Activated CD4-positive, alpha-beta T cell treated with anti-CD3 and anti-CD28 coated beads, Interleukin-10, Interleukin-2, amounts not matched to agents 100 ng/mL and 50 ng/mL, durations not matched to agents 16 hours and 8 hours (primary cell): ENCODE measurements around the gene PKP1.

Experiments used
- DNase-seq: peaks from one replicate; pipeline ENCODE4 v3.0.0-alpha.2; 2020

Gene PKP1

DNA sequence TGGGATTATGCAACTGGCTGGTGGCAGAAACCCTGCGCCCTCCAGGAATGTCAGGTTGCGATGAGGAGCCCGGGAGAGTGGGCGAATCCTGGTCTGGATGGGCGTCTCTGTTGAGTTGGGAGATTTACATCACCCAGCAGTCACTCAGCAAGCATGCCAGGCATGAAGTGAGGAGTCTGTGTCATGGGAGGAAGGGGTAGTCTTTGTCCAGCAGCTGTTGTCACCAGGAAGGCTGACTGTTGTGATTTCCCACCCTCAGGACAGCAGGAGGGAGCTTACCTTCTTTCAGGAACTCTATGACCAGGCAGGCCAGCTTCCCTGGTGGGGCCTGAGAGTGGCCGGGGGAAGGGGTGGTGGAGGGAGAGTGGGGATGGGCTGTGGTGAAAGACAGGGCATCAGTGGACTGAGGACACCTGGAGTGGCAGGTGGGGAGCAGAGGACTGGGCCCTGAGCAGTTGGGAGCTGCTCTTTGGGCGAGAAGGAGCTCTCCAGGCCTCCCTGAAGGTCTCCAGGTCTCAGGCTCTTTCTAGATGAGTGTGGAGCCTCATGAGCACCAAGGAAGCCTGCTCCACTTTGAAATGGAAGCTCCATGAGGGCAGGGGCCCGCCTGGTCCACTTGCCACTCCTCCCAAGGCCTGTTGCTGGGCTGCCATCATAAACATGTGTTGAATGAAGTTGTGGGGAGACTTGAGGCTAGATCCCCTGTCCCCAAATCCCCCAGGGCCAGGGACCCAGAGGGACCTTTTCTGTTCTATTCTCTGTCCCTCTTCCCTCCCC lies 21.3 kb upstream of the PKP1 start:
- DNase-seq = no peak

DNA sequence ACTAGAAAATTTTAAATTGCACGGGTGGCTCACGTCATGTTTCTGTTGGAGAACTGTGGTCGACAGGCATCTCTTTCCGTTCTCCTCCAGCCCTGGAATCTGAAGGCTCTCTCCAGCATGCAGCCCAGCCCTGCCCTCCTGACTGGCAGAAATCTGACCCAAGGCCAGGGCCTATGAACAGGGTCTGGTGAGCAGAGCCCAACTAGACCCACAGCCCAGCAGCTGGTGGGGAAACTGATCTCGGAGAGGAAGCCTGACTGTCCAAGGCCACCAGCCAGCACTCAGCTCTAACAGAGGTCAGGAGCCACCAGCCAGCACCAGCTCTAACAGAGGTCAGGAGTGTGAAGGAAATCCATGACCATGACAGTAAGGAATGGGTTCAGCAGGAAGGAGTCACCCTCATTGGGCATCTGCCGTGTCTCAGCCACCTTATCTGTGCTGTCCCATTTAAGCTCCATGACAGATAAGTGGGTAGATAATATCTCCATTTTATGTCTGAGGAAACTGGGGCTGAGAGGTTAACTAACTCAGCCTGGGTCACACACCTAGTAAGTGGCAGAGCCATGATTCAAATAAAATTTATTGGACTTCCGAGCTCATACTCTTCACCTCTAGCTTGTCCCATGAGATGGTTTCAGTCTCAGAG lies 20.2 kb upstream of the PKP1 start:
- DNase-seq = no peak

DNA sequence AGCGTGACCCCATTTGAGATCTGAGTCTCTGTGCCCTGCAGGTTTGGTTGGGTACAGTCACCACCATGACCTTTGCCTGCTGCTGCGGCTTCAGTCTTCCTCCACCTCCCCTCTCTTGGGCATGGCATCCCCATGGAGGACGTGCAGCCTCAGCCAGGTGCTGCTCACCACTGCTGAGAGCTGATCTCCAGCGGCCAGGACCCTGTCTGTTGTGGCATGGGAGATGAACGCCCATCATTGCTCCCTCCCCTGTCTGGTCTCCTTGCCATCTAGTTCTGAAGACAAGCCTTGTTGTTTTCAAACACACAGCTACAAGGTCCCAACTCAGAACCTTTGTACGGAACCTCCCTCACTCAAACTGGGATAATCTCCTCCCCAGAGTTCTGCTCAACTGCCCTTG lies 19.2 kb upstream of the PKP1 start:
- DNase-seq = no peak

DNA sequence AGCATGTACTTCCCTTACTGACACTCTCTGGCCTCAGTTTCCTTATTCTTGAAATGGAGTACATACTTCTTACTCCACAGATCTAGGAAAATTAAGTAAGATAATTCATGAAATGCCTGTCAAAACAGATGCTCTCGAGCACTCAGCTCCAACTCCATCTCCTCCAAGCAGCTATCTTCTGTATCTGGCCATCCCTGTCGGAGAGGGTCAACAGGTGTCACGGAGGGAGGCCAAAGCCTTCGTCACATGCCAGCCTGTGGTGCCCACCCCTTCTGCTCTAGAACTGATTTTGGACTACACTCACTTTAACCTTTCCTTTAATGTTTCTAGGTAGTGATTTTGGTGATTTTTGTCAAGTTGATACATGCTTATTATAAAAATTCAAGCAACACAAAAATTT lies 18.8 kb upstream of the PKP1 start:
- DNase-seq = no peak

DNA sequence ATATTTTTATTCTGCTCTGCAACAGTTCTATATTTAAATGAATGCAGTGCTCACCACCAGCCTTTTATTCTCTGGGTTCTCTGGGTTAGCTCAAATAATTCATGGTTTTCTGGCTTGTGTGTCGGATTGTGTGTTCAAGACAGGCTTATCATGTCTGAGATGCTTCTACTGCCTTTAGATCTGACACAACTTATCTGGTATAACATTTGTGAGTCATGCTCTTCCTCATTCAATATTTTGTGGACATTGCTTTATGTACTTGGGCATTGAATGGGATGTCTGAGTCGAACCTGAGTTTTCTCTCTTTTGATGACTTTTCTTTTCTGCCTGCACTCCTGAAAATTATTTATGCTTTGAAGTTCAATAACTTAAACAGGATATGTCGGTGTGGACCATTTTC lies 17.6 kb upstream of the PKP1 start:
- no peak for DNase-seq

DNA sequence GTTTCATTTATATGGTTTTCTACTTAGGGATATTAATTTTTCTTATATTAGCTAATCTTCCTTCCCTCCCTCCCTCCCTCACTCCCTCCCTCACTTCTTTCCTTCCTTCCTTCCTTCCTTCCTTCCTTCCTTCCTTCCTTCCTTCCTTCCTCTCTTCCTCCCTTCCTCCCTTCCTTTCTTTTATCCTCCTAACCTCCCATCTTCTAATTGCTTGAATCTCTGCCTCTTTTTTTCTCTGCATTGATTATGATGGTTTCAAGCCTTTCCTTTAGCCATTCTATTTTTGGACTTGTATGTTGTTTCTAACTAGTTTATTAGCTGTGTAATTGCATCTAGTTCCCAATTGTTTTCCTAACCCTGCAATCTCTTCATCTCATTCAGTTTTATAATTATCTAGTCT lies 17.0 kb upstream of the PKP1 start:
- no peak for DNase-seq

DNA sequence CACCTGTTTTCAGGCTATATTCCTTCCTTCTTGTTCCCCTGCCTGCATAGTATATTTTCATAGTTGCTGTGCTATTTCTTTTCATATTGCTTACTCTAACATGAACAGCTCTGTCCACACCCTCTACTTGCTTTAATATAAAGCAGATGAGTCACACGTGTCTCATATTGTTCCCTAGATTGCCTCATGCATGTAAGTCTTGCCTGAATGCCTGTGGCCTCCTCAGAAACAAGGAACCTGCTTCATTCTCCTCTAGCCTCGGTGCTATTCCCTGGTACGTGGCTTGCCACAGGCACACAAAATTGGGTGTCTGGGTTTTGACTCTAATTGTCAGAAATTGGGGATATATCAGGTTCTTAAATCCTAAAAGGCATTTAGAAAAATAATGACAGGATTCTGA lies 16.5 kb upstream of the PKP1 start:
- no peak for DNase-seq

DNA sequence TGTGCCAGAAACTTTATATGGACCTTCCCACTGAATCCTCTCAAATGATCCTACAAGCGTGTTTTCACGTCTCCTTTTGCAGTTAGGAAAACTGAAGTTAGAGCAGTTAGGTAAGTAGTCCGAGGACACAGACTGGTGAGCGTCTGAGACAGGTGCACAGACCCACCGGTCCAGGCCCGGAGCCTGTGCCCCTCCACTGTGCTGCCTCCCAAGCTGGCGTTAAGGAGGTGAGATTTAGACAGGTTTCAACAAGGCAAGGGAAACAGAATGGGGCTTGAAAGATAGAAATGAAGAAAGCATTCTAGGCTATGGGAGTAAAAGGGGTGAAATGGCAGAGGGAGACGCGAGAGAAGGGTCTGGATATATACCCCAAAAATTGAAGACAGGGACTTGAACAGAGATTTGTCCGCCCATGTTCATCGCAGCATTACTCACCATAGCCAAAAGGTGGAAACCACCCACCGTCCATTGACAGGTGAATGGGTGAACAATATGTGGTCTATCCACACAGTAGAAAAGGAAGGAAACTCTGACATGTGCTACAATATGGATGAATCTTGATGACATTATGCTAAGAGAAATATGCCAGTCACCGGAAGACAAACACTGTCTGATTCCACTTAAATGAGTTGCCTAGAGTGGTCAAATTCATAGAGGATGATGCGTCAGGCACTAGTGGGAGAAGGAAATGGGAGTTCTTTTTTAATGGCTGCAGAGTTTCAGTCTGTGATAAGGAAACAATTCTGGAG lies 15.7 kb upstream of the PKP1 start:
- DNase-seq = no peak

DNA sequence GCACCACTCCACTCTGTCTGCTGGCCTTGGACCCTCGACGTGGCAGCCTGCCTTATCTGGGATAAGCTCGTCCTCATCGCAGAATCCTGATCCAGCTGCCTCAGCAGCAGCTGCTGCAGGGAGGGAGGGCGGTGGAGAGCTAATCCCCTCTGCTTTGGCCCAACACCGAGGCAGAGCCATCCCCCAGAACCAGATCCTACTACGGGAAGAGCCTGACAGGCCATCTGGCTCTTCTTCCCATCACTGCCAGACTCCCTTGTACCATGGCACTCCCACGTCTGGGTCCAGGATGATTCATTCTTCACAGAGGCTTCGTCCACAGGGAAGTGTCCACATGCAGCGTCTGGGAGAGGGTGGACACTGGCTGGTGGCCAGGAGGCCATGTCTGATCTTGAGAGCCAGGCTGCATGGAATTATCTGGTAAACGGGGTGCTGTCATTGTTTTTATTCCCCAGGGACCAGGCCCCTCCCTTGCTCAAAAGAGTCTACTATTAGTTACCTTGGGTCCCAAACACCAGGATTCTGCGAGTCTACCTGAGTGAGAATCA lies 14.6 kb upstream of the PKP1 start:
- DNase-seq = no peak

DNA sequence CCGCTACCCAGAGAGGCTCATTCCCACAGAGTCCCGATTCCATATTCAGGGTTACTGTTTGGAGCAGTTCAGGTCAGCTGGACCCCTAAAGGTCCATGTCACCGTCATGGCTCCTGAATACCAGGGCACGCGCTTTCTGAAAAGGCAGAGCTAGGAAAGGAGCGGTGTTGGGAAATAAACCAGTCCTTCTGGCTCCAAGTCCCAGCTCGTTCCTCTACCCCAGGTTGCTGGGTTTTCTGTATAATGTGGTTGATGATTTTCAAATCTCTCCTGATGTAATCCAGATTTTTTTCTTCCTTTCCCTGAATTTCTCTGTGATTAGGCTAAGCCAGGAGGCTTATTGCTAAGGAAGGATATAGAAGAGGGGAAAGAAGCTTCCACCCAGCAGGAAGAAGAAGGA lies 14.0 kb upstream of the PKP1 start:
- no peak for DNase-seq

DNA sequence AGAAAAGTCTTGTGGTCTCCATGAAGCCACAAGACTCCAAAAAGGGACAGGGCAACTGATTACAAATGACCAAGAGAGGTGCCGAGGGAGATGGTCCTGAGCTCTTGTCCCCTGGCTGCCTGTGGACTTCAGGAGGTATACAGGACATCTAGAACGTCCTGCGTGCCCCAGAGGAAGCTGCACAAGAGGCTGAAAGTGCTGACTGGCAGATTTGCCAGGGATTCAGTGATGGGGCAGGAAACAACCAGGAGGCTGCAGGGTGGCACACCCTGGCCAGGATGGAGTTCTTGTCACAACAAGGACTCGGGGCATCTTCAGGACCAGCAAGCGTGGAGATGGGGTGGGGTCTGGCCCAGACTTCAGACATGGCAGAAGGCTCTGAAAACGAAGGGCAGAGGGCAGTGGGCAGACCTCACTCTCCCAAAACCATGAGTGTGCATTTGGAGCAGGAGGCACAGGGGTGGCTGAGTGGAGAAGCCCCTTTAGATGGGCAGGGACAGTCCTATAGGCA lies 13.4 kb upstream of the PKP1 start:
- no peak for DNase-seq

DNA sequence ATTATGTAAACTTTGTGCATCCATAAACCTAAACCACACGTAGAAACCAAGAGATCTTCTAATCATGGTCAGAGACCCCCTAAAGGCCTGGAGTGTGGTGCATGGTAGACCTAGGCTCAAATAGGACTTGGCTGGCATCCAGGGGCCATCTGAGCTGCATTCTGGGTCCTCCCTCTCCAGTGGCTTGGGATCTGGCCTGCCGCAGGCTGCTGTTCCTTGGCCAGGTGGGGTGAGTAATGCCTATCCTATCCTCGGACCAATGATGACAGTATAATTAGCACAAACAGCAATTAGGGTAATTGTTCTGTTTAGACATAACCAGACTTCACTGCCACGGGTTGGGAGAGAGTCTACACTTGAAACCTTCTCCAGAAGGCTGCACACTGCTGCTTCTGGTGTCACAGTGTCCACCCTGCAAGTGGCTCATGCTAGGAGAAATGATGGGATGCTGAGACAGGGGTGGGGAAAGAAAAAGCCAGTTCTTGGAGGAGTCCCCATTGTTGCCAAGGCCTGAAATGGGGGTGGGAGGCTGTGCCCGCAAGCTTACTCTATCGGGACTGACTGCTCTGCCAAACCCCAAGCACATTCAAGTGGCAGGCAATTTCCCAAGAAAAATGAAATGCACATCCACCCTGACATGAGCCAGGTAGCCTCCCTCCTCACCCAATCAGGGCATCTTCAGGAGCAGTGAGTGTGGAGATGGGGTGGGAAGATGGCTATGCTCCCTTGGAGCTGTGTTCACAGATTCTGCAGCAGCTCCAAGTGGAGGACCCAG lies 12.5 kb upstream of the PKP1 start:
- DNase-seq = no peak

DNA sequence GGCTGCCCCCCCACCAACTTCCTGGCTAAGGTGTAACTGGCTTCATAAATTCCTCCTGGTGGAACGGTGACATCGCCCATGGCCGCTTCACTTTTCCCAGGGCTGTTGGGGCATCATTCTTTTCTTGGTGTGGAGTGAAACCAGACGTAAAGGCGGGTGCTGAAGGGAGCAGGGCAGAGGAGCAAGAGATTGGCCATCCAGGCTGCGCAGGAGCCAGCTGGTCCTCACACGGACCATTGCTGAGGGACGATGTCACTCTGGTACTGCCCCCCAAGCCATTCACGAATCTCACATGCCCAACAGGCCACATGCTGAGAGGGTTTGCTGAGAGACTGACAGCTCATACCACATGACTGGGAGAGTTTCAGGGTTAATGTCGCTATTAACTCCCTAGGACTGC lies 10.5 kb upstream of the PKP1 start:
- no peak for DNase-seq

DNA sequence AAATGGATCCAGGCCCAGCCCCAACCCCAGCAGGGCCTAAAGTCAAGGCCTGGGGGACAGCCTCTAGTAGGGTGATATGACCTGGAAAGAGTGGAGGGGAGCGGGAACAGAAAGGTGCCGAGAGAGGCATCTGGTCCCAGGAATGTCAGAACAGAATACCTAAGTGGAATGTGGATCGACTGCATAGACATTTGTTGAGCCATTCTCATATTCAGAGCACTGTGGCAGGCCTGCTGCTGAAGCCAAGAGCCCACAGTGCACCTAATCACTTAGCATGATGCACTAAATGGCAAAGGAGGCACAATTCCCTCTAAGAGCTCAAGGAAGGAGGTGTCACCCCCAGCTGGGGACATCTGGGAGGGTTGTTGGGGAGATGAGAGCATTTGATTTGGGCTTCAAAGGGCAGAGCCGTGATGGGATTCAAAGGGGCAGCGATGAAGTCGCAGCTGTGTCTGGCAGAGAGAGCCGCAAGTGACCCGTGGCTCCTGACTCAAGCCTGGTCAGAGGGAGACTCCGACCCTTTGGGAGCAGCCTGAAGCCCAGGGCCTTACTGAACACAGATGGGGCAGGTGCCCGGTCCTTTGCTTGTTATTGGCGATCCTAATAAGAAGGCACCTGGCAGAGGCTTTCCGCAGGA lies 8.6 kb upstream of the PKP1 start:
- no peak for DNase-seq

DNA sequence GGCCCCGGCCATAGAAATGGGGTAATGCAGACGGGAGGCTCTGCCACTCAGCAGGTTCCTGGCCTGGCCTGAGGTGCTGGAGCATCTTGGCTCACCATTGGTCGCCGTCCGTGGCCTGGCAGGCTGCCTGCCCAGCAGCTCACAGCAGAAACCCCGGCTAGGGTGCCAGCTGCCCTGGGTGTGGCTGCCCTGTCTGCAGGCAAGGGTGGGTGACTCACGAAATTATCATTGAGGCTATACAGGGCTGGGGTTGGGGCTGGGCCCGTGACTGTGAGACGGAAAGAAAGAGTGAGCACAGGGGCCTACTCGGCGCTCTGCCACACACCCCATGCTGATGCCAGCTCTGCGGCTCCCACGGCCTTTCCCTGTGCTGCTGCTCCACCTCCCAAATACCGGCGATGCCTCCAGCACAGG lies 8.0 kb upstream of the PKP1 start:
- no peak for DNase-seq

DNA sequence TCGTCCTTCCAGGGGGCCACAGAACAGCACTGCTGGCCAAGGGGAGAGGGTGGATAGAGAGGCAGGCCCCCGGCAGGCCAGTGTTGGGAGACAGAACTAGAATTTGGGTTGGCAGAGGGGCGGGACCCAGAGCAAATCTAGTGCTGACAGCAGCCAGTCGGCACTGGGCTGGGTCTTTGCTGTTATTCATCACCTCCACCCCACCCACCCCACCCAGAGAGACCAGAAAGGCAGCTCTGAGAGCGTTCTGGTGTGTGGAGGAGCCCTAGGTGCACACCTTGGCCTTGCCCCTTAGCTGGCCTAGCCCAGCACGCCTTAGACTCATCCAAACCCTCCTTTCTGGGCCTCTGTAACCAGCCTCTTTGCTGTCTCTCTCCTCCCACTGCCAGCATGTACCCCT lies 6.4 kb upstream of the PKP1 start:
- no peak for DNase-seq

DNA sequence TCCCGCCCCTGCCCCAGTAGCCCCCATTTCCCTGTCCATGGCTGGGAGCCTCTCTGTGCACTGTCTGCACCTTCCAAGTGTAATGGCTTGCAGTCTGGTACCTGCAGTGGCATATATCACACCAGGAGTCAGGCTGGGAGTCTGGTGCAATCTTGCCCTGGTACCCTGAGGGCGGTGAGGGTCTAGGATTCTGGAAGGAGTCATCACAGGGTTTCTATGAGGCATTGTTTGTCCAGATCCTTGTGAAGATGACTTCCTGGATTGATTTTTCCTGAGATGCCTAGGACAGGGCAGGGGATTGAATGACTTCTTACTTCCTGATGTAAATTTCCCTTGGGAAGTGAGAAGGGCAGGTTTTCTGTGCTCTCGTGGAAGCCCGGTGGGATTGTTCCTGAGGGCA lies 5.9 kb upstream of the PKP1 start:
- no peak for DNase-seq

DNA sequence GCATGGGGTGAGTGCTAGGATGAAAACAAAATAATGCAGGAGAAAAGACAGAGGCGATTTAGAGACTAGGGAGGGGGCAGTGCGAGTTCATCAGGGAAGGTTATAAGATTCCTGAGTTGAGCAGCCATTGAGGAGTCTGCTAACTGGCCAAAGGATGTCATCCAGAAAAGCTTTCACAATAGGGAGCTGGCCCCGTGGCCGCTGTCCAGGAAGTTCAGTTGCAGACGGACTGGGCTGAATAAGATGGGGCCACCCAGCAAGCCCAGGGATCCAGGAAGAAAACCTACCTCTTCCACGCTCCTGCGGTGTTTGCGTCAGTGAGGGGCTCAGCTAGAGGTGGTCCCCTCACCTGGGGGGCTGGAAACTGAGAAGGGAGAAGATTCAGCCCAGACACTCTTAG lies 4.0 kb upstream of the PKP1 start:
- no peak for DNase-seq

DNA sequence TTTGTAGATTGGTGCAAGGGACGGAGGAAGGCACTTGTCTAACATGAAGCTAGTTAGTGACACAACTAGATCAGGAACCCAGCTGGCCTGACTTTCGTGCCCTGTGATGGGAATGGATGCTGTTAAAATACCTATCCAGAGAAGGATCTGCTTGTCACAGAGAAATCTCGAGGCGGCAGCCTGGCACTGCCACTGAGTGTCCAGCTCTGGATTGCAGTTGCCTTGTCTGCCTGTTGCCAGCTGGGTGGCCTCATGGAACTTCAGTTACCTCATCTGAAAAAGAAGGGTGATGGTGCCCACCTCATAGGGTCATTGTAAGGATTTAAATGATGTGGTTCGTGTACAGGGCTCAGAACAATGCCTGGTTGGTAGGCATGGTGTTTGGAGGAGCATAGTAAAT lies 2.4 kb upstream of the PKP1 start:
- no peak for DNase-seq

DNA sequence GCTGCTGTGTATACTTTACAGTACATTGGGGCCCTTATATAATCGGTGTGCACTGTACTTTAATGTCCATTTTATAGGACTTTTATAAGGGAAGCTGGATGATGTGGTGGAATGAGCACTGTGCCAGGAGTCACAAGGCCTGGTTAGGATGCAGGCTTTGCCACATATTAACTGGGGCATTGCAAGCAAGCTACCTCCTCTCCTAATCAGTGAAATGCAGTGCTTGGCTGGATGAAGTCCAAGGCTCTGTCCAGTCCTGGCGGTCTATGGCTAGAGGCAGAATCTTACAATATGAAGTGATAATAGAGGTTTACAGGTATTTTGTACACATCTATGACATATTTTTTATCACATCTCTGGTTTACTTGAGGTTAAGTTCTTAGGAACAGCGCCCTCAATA lies 1.7 kb upstream of the PKP1 start:
- DNase-seq = no peak

DNA sequence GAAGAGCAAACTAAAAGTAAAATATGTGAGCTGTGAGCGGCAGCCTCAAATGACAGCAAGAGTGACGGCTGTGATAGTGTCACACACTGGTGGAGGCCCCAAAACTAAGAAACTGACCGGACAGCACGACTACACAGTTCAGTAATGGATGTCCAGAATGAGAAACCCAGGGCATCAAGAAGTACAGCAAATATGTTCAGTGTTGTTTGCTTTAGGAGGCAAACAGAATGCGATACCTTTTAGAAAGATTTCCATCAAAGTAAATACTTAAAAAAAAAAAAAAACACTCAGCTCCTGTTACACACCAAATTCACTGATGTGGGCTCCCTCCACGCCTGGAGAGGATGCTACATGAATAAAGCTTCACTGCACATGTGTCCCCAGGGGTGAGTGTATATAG lies 1.1 kb upstream of the PKP1 start:
- no peak for DNase-seq

DNA sequence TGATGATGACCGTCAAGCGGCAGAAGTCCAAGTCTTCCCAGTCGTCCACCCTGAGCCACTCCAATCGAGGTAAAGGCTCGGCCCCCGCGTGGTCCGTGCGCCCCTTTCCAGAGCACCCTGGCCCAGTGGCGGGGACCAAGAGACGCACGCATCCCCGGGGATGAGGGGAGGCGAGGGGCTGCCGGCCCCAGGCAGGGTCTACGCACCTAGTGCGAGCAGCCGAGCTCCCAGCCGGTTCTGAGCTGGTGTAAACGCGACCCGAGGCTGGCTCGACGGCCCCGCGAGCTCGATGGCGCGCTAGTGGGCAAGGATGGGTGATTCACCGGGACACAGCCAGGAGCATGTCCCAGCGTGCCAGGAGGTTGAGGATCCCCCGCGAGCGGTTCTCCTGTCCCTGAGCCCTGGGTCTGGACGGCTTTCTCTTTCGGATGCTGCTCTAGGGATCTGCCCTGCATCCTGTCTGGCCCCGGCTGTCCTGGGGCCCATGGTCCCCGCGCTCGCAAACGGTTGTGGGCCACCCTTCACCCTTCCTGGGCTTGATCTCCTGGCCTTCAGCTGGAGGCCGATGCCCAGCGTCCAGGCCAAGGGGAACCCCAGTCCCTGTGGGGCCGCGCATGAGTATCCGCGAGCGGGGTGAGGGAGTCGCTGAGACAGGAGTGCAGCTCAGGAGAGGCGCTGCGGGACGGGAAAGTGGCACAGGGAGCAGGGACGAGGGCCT lies 689 bp downstream of the PKP1 start:
- no peak for DNase-seq
